ENCODE results near the gene C6orf89.

Gene C6orf89

GRCh38 chr6:36969988-36970891 is 84.5 kb downstream of the C6orf89 start:
- DNase-seq (ENCODE audit: low read depth) = no peak

GRCh38 chr6:36970892-36971842 is 85.4 kb downstream of the C6orf89 start:
- DNase-seq (ENCODE audit: low read depth) = no peak

- no peak for DNase-seq (ENCODE audit: low read depth)
Observed at GRCh38 chr6:36971921-36972673, 86.3 kb downstream of the C6orf89 start.

- no peak for DNase-seq (ENCODE audit: low read depth)
Observed at GRCh38 chr6:36973190-36973589, 87.4 kb downstream of the C6orf89 start.

GRCh38 chr6:36973647-36974046 is 87.9 kb downstream of the C6orf89 start:
- DNase-seq (ENCODE audit: low read depth) = no peak

- DNase-seq (ENCODE audit: low read depth) = no peak
Observed at GRCh38 chr6:36975231-36976006, 89.7 kb downstream of the C6orf89 start.

- no peak for DNase-seq (ENCODE audit: low read depth)
Observed at GRCh38 chr6:36976007-36976264, 90.2 kb downstream of the C6orf89 start.

- no peak for DNase-seq (ENCODE audit: low read depth)
Observed at GRCh38 chr6:36976509-36976908, 90.8 kb downstream of the C6orf89 start.

- no peak for DNase-seq (ENCODE audit: low read depth)
Observed at GRCh38 chr6:36976931-36977330, 91.2 kb downstream of the C6orf89 start.

- no peak for DNase-seq (ENCODE audit: low read depth)
Observed at GRCh38 chr6:36977470-36977941, 91.8 kb downstream of the C6orf89 start.

All from stimulated activated CD8-positive, alpha-beta memory T cell treated with anti-CD3 and anti-CD28 coated beads, Interleukin-4, amount 100 ng/mL, for 24 hours (primary cell).